HG02588 (cell line): ENCODE measurements around the gene CLIC3.

ENCODE experiments used
- ATAC-seq: cut with Tn5 transposase; IDR thresholded peaks from one replicate; pipeline ENCODE4 v1.9.1; 2021; ENCODE audit warnings: mild to moderate bottlenecking, moderate library complexity; ENCODE audit not compliant: unreplicated experiment

Gene CLIC3

DNA sequence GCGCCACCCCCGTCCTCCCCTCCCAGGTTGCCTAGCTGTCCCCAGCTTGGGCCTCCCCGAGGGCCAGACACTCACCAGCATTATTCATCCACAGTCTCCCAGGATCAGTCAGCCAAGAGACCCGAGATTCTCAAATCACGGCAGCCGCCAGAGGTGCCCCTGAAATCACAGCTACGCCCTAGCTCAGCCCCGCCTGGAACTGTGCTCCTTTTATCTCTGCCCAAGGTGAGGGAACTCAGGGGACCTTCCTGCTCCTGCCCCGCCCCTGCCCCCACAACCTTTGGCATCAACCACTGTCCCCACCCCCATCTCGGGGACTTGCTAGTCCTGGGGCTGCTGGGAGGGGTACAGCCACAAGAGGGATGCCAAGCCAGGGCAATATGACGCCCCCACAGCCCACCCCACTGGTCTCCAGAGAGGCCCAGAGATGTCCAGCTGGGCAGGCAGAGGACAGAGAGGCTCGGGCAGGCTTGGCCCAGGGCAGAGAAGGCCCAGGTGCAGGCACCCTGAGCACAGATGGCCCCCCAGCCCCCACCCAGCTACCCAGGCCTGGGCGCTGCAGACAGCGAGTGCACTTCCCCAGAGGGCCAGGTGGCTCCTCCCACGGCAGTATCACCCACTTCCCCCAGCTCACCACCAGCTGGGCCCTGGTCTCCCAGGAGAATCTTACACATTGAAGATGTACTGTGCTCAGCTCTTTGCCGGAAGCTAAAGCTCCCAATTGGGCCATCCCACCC, 35.7 kb upstream of the CLIC3 start, which contains the start of gene FUT7:
Gene FUT7, minus strand, starts transcription at position 185 of the 737 bp plus-strand sequence. Its CDS starts 97 bp downstream, at position 88.
- no peak for ATAC-seq

DNA sequence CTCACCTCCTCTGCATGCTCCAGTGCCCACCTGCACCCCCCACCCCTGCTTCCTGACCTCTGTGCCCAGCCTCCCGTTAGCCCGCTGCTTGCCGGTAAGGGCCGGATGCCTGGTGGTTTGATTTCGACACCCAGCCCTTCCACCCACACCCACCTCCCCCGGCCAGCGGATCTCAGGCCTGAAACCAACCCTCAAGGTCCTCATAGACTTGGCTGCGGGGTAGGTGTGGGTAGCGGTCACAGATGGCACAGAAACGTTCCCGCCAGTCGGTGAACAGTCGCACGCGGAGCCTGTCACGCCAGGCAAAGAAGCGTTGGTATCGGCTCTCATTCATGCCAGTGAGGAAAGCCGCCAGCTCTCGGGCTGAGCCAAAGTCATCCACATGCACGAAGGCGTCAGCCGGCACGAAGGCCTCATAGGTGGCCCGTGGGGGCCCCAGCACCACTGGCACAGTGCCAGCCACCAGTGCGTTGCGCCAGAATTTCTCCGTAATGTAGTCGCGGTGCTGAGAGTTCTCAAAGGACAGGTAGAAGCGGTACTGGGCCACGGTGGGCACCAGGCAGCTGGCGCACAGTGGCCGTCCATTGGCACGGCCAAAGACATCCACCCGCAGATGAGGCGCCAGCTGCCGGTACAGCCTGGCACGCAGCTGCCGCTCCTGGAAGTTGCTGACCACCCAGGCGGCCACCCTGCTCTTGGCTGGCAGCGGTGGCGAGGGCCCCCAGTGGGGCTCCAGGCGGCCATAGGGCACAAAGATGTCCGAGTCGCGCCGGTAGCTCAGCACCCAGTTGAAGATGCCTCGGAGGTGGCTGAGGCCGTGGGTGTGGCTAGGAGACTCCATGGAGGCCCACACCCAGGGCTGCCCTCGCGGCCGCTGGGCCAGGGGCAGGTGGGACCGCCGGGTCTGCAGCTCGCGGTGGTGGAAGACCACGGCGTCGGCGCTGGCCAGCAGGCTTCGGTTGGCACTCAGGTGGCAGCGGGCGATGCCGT, 34.5 kb upstream of the CLIC3 start:
- ATAC-seq: no peak

DNA sequence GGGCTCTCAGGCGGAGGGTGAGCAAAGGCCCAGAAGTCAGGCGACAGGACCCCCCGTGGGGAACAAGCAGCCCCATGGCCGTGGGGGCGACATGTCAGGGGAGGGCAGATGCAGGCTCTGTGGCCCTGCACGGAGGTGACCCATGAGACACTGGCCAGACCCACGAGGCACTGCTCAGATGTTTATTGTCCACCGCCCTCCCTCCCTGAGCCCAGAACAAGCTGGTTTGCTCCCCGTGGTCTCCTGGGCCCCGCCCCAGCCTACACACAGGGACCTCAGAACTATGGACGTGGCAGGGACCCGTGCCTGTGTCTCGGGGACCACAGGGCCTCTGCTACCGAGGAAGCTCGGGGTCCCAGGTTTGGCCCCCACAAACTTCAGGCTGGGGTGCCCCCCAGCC, 33.6 kb upstream of the CLIC3 start:
- no peak for ATAC-seq

DNA sequence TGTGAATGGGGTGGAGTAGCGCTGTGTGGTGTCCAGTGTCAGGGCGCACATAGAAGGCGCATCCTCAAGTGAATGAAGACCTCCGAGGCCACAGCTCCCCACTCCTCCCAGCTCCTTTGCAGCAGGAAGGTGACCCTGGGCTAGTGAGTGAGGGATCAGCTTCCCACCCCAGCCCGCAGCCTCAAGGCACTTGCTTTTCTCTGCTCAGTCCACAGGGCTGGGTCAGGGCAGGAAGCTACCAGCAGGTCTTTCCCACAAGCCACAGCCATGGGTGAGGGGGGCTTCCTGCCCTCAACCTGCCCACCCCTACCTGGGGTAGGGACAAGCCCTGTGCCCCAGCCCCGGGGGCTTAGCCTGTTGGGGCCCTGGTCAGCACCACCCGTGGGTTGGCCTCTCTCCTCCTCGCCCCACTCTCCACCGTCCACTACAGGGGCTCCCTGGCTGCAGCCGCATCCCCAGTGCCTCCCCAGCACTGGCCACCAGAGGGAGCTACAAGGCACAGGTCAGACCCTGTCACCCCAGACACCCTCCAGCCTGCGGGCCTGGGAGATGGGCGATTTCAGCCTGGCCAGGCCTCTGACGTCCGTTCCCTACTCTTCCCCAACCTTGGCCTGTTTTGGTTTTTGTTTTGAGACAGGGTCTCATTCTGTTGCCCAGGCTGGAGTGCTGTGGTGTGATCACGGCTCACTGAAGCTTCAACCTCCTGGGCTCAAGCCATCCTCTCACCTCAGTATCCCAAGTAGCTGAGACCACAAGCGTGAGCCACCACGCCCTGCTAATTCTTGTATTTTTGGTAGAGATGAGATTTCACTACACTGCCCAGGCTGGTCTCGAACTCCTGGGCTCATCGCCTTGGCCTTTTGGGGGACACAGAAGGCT, 32.9 kb upstream of the CLIC3 start:
- no peak for ATAC-seq

DNA sequence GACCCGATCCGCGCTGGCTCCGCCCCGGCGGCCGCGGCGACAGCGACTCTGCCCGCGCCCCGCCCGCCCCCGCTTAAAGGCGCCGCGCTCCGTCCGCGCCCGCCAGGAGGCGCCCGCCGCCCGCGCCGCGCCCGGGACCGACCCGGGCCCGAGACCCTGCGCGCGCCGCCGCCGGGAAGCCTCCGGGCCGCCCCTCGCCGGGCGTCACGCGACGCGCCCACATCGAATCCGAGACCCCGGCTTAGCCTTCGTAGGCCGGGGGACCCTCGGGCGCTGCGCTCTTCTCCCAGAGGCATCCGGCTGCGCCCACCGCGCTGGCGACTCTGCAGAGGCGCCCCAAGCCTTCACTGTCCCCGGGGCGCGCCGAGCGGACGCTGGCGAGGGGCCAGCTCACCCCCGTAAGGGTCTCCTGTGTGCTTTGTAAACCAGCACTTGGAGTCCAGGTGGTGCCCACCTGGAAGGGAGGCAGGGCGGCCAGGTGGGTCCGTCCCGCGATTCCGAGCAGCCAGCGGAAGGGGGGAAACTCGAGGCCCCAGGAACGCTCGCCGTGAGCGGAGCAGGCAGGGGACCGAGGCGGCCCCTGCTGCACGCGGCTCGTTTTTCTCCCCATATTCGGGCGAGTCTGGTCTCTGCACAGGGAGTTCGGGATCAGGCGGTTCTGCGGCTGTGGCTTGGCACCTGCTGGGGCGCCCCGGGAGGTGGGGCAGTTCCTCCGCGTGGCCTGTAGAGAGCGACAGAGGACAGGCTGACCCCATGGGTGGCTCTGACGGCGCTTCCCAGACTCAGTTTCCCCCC, 32.1 kb upstream of the CLIC3 start:
- ATAC-seq: peak; percentile 43

DNA sequence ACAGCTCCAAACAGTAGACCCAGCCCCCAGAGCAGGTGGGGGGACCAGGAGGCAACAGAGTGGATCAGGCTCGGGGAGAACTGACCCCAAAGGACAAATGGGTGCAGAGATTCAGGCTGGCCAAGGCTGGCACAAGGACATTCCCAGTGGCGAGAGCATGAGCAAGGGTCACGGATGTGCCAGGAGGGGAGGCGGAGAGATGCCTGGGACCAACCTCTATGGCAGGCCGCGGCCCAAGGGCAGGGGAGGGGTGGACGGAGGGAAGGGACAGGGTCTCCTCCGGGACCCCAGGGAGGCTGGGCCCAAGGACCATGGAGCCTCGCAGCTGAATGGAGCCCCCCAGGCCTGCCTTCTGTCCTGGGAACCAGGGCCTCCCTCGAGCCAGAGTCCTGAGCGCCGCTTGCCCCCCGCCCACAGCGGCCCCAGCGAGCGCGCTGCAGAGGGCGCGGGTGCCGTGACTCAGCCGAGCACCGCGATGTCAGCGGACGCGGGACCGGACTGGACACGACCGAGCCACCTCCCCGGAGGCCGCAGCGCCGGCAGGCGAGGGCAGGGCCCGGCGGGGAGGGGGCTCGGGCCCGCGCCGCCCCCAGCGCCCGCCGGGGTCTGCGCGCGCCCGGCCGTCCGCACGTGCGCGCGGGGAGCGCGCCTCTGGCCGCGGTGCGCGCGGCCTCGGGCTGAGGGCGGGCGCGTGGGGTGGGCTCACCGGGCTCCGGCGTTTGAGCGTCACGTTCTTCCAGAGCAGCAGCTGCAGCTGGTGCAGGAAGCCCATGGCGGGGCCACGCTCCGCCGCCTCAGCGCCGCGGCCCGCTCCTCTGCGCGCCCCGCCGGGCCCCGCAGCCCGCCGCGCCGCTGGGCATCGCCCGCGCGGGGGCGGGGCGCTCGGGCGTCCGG, 31.2 kb upstream of the CLIC3 start, which contains the start of gene ABCA2:
Gene ABCA2, minus strand, starts transcription at position 869 of the 894 bp plus-strand sequence. Its CDS starts 97 bp downstream, at position 772.
- ATAC-seq: no peak

DNA sequence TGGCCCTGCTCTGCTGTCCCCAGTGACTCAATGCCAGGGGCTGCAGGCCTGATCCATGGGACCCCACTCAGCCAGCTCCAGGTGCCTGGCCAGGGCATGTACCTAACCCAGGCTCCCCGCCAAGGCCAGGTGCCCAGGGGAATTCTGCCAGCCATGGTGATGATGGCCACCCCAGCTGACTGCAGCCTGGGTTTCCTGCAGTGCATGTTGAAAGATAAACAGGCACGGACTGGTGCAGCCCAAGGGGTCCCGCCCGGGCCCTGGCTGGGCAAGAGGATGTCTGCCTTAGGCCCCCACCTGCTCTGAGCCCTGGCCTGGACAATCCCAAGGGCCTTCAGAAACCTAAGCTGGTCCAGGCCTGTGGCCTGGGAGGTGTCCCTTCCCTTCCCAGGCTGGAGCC, 30.5 kb upstream of the CLIC3 start:
- ATAC-seq: no peak

DNA sequence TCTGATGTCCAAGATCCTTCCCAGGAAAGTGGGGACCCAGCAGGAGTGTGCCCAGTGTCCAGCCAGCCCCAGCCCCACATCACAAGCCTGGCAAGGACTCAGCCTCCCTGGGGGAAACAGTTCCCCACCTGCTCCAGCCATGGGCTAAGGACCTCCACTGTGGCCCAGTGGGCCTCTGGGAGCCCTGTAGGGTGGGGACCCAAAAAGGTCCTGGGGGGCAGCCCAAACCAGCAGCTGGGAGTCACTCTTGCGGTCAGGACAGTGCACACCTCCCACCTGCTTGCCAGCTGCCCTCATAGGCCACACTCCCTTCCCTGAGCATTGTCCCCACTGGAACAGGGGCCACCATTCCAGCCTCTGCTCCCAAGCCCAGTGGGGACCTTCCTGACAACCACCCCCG, 30.0 kb upstream of the CLIC3 start:
- ATAC-seq: no peak

DNA sequence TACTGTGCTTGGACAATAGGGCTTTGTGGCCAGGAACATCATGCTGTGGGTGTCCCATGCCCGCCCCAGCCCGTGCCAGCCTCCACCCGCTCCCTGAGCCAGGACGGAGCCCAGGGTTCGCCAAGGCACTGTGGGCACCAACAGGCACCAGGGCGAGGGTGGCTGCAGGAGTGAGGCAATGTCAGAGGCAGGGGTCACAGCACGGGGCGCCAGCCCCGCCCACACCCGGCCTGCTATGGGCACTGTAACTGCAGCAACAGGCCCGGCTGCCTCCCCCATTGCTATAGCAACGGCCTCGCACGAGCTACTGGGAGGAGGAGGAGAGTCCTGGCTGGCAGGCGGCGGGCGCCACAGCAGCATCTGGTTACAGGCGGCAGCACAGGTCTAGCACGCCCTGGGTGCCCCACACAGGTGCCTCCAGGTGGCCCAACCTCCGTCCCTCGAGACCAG, 29.2 kb upstream of the CLIC3 start:
- no peak for ATAC-seq

DNA sequence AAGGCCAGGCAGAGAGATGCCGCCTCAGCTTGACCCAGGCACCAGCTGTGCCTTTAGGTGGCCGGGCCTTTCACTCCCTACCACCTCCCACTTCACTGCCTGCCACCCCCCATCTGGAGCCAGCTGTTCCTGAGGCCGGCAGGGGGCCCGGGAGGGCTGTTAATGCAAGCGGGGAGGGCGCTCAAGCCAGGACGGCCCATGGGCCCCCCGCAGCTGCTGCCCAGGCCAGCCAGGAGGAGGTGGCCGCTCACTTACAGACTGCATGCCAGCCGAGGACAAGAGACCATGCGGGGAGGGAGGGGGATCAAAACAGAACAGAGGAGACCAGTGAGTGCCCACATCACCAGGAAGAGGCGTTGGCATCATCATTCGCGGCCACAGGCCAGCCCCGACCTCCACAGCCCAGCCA, 27.2 kb upstream of the CLIC3 start:
- ATAC-seq: no peak

DNA sequence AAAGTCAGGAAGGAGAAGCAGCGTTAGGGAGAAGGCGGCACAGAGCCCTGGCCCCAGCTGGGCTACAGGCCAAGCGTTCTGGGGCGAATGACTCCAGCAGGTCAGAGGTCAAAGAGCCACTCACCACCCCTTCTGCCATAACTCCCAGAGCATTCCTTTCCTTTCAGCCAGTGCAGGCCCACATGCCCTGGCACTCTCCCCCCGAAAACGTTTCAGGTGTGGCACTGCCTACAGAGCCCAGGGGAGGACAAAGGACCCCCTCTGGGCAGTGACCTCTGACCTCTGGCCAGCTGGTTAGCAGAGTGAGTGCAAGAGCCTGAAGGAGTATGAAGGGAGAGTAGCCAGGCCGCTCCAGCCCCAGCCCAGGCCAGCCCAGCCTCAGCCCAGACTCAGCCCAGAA, 26.8 kb upstream of the CLIC3 start:
- no peak for ATAC-seq

DNA sequence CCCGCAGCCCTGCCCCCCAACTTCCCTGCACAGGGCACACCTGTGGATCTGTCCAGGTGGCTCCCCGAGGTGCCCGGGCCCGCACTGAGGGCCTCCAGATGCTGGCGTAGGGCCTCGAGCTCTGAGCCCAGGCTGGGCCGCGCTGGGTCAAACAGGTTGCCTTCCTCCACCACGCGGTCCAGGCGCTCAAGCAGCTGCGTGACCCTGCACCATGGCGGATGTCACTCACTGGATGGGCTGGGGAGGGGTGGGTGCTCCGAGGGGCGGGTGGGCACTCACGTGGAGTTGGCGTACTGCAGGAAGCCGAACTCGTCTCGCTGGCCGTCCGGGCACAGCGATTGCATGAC, 26.3 kb upstream of the CLIC3 start:
- no peak for ATAC-seq

DNA sequence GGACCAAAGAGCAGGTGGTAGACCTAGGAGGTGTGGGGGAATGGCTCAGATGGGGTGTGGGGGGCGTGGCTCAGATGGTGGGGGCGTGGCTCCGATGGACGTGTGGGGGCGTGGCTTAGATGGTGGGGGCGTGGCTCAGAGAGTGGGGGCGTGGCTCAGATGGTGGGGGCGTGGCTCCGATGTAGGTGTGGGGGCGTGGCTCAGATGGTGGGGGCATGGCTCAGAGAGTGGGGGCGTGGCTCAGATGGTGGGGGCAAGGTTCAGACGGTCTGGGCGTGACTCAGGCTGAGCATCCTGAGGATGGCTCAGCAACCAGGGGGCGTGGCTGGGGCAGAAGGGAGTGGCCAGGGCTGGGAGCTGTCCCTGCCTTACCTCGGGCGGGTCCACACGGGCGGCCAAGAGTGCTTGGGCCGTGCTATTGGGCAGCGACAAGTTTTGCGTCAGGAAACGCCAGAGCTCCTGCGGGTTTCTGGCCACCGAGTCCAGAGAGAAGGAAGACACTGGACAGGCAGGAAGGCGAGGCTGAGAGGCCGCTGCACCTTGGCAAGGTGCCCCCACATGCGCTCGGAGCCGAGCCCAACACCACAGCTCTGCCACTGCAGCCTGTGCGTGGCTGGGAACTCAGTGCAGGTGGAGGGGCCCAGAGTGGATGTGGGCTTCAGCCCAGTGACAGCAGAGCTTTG, 25.8 kb upstream of the CLIC3 start:
- ATAC-seq: no peak

DNA sequence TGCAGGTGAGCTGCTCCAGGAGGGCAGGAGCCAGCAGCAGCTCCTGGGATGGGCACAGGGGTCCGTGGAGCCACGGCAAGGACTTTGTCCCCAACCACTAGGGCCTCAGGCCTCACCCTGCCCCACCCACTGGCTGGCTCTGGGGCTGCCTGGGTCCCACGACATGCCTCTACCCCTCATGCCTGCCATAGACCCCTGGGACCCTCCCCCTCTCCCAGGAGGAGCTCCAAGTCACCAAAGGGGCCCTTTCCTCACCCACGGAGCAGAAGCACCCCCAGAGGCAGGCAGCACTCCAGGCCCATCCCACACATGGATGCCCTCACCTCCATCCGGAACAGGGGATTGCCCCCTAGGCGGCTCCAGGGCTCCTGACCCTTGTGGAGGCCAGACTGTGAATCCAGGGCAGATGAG, 25.2 kb upstream of the CLIC3 start:
- ATAC-seq: no peak

DNA sequence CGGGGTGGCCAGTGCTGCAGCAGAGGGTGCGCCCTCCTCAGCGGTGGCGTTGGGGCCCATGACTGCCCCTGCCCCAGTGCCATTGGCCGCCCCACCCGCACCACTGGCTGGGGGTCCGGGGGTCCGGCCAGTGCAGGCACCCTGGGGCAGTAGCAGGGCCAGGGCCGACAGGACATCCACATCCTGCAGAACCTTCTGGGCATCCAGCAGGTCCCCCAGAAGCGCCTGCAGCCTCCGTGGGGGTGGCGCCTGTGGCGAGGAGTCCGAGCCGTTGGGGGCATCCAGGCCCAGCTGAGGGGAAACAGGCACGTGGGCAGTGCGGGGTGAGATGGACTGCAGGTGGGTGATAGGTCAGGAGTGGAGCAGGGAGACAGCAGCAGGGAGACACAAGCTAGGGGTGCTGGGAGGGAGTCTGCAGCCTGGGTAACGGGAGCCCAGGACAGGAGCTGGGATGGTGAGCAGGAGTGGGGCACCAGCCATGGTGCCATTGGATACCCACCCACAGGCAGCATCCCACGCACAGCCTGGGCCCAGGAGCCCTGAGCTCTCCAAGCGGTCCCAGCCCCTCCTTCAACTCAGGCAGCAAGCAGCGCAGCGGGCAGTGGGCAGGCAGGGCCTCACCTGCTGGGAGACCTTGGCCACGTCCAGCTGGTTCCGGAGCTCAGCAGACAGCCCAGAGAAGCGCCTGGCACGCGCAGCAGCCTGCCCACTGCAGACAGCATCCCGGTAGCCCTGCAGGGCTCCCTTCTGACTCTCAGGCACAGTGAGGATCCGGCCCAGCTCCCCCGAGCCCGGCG, 24.6 kb upstream of the CLIC3 start:
- ATAC-seq: no peak

DNA sequence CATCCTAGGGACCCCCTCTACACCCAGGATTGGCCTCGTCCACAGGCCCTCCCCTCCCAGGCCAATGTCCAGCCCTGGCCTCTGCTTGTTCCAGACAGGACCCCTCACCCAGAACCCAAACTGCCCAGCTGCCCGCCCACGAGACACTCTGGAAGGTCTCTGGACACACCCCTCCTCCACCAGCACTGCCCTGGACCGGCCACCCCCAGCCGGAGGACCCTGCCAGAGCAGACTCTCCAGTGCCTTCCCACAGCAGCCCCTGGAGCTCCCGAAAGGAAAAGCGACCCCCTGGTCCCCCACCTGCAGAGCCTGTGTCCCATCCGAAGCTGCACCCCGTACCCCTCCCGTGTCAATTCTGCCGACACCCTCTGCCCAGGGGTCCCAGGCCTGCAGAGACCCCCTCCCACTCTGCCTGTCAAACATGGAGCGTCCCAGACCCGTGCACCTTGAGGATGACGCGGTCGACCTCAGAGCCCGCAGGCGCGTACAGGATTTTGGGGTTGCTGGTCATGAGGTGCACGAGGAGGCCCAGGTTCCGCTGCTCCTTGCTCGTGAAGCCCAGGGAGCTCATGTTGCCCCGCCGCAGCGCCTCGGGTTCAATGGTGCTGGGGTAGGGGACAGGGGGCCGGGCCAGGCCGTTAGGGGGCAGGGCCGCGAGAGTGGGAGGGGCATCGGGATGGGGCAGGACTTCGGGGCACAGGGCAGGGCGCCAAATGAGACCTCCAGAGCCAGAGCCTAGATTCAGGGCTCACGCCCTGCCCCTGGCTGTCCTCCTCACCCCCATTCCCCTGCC, 23.7 kb upstream of the CLIC3 start:
- ATAC-seq: no peak
